Measurements from ENCODE around the gene SMKR1. TPM values are rescaled to one million over a fixed set of nuclear protein-coding genes. Genes with fewer than 3 reads are reported as not detected.

SMKR1 gene
- total RNA-seq, 1 experiment from 2014 or later: 8.9 TPM

DNA sequence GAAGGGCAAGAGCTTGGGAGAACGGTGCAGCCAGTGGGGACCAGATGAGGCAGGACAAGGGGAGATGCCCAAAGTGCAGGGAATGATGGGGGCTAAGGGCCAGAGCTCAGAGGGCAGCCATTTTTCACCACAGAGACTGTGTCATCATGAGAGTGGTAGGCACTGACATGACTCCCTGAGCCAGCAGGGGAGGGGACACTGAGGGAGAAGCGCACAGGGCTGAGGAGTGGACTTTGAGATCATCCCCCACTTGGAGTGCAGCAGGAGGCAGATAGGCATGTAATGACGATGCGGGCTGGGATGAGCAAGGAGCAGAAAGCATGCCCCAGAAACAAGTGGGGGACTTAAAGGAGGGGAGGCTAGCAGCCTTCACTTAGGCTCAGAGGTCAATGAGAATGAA is 5.2 kb upstream of the SMKR1 start:
- no peaks in the 10 kb centered on the region for H3K27me3 ChIP-seq (ENCODE audit: insufficient read depth, low read length)
- intact Hi-C loops (cut with micrococcal nuclease): no loop called here
- ChIA-PET CTCF (no interaction called here), POLR2A (no interaction called here), RAD21 (ENCODE audit: low non-redundant PET in 1 of 2, low total read pairs in 2 of 2, uncharacterized antibody in 2 of 2, unreplicated experiment in 2 of 2) (no interaction called here)
- H3K4me2 ChIP-seq (ENCODE audit: low read length): no peak overlapping the region
- ATAC-seq (no peak), DNase-seq (ENCODE audit: low read depth, low spot score) (no peak)
- no peak overlapping the region for H3K4me3 ChIP-seq (replicated peaks in 1 of 2; ENCODE audit: low read depth in 1 of 2, low read length in 2 of 2)
- H3K9ac ChIP-seq (ENCODE audit: low read length): no peak overlapping the region
- no peaks in the 10 kb centered on the region for H3K79me2 ChIP-seq (ENCODE audit: insufficient read depth, low read length)
- H3K9me2 ChIP-seq (ENCODE audit: insufficient read depth): no peaks in the 10 kb centered on the region
- H2AFZ ChIP-seq (ENCODE audit: low read depth, low read length, poor library complexity, severe bottlenecking): no peak overlapping the region
- H3K9me3 ChIP-seq (ENCODE audit: control insufficient read depth in 1 of 2, insufficient read depth in 1 of 2, low read depth in 1 of 2, low read length in 2 of 2): no peaks in the 10 kb centered on the region
- TF ChIP-seq EZH2phosphoT487 (IDR thresholded peaks at IDR 0.05; ENCODE audit: borderline replicate concordance) (no peak), CEBPB (IDR thresholded peaks at IDR 0.05; ENCODE audit: low read depth) (no peak), EGR1 (IDR thresholded peaks at IDR 0.05; ENCODE audit: low read depth) (no peak), SRF (IDR thresholded peaks at IDR 0.05; ENCODE audit: low read depth) (no peak), YY1 (IDR thresholded peaks at IDR 0.05; ENCODE audit: extremely low read depth, insufficient replicate concordance, low read depth, low read length) (no peak)
- TF ChIP-seq, protein P1, sequence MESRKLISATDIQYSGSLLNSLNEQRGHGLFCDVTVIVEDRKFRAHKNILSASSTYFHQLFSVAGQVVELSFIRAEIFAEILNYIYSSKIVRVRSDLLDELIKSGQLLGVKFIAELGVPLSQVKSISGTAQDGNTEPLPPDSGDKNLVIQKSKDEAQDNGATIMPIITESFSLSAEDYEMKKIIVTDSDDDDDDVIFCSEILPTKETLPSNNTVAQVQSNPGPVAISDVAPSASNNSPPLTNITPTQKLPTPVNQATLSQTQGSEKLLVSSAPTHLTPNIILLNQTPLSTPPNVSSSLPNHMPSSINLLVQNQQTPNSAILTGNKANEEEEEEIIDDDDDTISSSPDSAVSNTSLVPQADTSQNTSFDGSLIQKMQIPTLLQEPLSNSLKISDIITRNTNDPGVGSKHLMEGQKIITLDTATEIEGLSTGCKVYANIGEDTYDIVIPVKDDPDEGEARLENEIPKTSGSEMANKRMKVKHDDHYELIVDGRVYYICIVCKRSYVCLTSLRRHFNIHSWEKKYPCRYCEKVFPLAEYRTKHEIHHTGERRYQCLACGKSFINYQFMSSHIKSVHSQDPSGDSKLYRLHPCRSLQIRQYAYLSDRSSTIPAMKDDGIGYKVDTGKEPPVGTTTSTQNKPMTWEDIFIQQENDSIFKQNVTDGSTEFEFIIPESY (IDR thresholded peaks at IDR 0.05; ENCODE audit: extremely low read depth, insufficient replicate concordance, low read length): no peak
- BruUV-seq (replicated peaks): no TSS peak
- peaks cover 0 to 10% of the 10 kb centered on the region in 2 experiments; a peak in 2 of 4 replicates for H3K4me1 ChIP-seq (ENCODE audit: control insufficient read depth in 1 of 2, insufficient read depth in 2 of 2, low read length in 2 of 2)
- no peaks in the 10 kb centered on the region for H4K20me1 ChIP-seq (ENCODE audit: insufficient read depth)
- H3K36me3 ChIP-seq (ENCODE audit: control insufficient read depth in 1 of 2, insufficient read depth in 2 of 2, low read length in 2 of 2): no peaks in the 10 kb centered on the region
- no peak overlapping the region for H3K27ac ChIP-seq (ENCODE audit: low read depth, low read length)

DNA sequence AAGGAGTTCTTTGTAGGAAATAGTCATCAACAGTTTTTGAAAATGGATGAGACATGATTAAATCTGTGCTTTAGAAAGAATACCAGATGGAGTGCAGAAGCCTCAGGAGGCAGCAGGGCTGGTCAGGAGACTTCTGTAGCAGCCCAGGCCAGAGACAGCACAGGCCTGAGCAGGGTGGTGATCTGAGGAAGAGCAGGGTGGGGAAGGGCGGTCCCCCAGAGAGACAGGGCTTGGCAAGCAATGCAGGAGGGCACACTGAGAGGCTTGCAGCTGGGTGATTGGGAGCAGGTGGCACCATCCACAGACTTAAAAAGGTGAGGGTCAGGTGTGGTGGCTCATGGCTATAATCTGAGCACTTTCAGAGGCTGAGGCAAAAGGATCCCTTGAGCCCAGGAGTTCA is 4.3 kb upstream of the SMKR1 start:
- H3K9me3 ChIP-seq (ENCODE audit: control insufficient read depth in 1 of 2, insufficient read depth in 1 of 2, low read depth in 1 of 2, low read length in 2 of 2): no peaks in the 10 kb centered on the region
- no peak overlapping the region for H3K27ac ChIP-seq (ENCODE audit: low read depth, low read length)
- no peaks in the 10 kb centered on the region for H3K36me3 ChIP-seq (ENCODE audit: control insufficient read depth in 1 of 2, insufficient read depth in 2 of 2, low read length in 2 of 2)
- no peaks in the 10 kb centered on the region for H4K20me1 ChIP-seq (ENCODE audit: insufficient read depth)
- no peaks in the 10 kb centered on the region for H3K9me2 ChIP-seq (ENCODE audit: insufficient read depth)
- BruUV-seq (replicated peaks): no TSS peak
- no peak overlapping the region for H3K4me2 ChIP-seq (ENCODE audit: low read length)
- TF ChIP-seq SP1 (IDR thresholded peaks at IDR 0.05; ENCODE audit: low read depth) (no peak), TCF7L2 (IDR thresholded peaks at IDR 0.05; ENCODE audit: borderline replicate concordance, extremely low read depth, insufficient read depth, insufficient read length) (no peak), ZFX (IDR thresholded peaks at IDR 0.05) (no peak), ELF1 (IDR thresholded peaks at IDR 0.05; ENCODE audit: borderline replicate concordance, low read depth) (no peak)
- TF ChIP-seq, protein P1 (IDR thresholded peaks at IDR 0.05; ENCODE audit: extremely low read depth, insufficient replicate concordance, low read length): no peak
- ATAC-seq: no peak
- ChIA-PET RAD21 (ENCODE audit: low non-redundant PET in 1 of 2, low total read pairs in 2 of 2, uncharacterized antibody in 2 of 2, unreplicated experiment in 2 of 2) (no interaction called here), CTCF (no interaction called here), POLR2A (no interaction called here)
- intact Hi-C loops (cut with micrococcal nuclease): no loop called here
- no peak overlapping the region for H2AFZ ChIP-seq (ENCODE audit: low read depth, low read length, poor library complexity, severe bottlenecking)
- no peaks in the 10 kb centered on the region for H3K79me2 ChIP-seq (ENCODE audit: insufficient read depth, low read length)
- no peak overlapping the region for H3K9ac ChIP-seq (ENCODE audit: low read length)
- H3K4me1 ChIP-seq (ENCODE audit: control insufficient read depth in 1 of 2, insufficient read depth in 2 of 2, low read length in 2 of 2): peaks cover under 1 to 17% of the 10 kb centered on the region in 2 experiments; a peak in 2 of 4 replicates
- H3K27me3 ChIP-seq (ENCODE audit: insufficient read depth, low read length): no peaks in the 10 kb centered on the region
- no peak overlapping the region for H3K4me3 ChIP-seq (replicated peaks in 1 of 2; ENCODE audit: low read depth in 1 of 2, low read length in 2 of 2)
- DNase-seq (ENCODE audit: low read depth, low spot score): no peak

Measured in HCT116 (cell line).